ENCODE results near the gene PPP6R2.

The PPP6R2 gene

GRCh38 chr22:50471197-50471847 lies 128.2 kb downstream of the PPP6R2 start:
- DNase-seq (ENCODE audit: low read depth) = no peak

- DNase-seq (ENCODE audit: low read depth) = no peak
These were observed 128.8 kb downstream of the PPP6R2 start for GRCh38 chr22:50471962-50472361.

GRCh38 chr22:50473088-50473487 lies 130.0 kb downstream of the PPP6R2 start:
- DNase-seq (ENCODE audit: low read depth) = peak; percentile 44

GRCh38 chr22:50473855-50474671 lies 130.9 kb downstream of the PPP6R2 start:
- DNase-seq (ENCODE audit: low read depth) = no peak

- DNase-seq (ENCODE audit: low read depth) = peak; percentile 83
These were observed 131.9 kb downstream of the PPP6R2 start, which contains the start of gene SBF1 for GRCh38 chr22:50474710-50475651. Gene SBF1 (minus strand): TSS chr22:50475035. CDS start chr22:50474840, 195 bp downstream.

- DNase-seq (ENCODE audit: low read depth) = no peak
These were observed 132.5 kb downstream of the PPP6R2 start for GRCh38 chr22:50475652-50476002.

- no peak for DNase-seq (ENCODE audit: low read depth)
These were observed 133.7 kb downstream of the PPP6R2 start for GRCh38 chr22:50476868-50477267.

- DNase-seq (ENCODE audit: low read depth) = no peak
These were observed 134.8 kb downstream of the PPP6R2 start for GRCh38 chr22:50477923-50478322.

GRCh38 chr22:50479721-50480120 lies 136.6 kb downstream of the PPP6R2 start:
- DNase-seq (ENCODE audit: low read depth) = no peak

- DNase-seq (ENCODE audit: low read depth) = no peak
These were observed 137.9 kb downstream of the PPP6R2 start for GRCh38 chr22:50481045-50481439.

- DNase-seq (ENCODE audit: low read depth) = peak; percentile 50
These were observed 138.4 kb downstream of the PPP6R2 start, which contains the start of gene ADM2 for GRCh38 chr22:50481440-50482106. Gene ADM2 (plus strand): TSS chr22:50481543. CDS start chr22:50481848, 305 bp downstream.

GRCh38 chr22:50482107-50483074 lies 139.3 kb downstream of the PPP6R2 start:
- no peak for DNase-seq (ENCODE audit: low read depth)

GRCh38 chr22:50483106-50483505 lies 140.0 kb downstream of the PPP6R2 start:
- DNase-seq (ENCODE audit: low read depth) = no peak

- DNase-seq (ENCODE audit: low read depth) = no peak
These were observed 140.4 kb downstream of the PPP6R2 start for GRCh38 chr22:50483556-50483955.

GRCh38 chr22:50483977-50484853 lies 141.1 kb downstream of the PPP6R2 start:
- DNase-seq (ENCODE audit: low read depth) = no peak

- DNase-seq (ENCODE audit: low read depth) = no peak
These were observed 142.3 kb downstream of the PPP6R2 start for GRCh38 chr22:50485221-50486131.

- DNase-seq (ENCODE audit: low read depth) = no peak
These were observed 143.6 kb downstream of the PPP6R2 start, which contains the start of gene MIOX for GRCh38 chr22:50486561-50487289. Gene MIOX (plus strand): TSS chr22:50486859. CDS start chr22:50486898, 39 bp downstream.

Data from T follicular helper cell (primary cell).